H9 (cell line): ENCODE results near the gene SLC26A9. TPM values are rescaled to one million over a fixed set of nuclear protein-coding genes. Genes with fewer than 3 reads are reported as not detected.
A peak's percentile ranks its signal among the peaks of the same experiment; 100 is the strongest.

Experiments used
- DNase-seq: peaks from one replicate; pipeline ENCODE4 v3.0.0-alpha.2; 2017
- H2AFZ ChIP-seq: one replicate; pipeline ENCODE4 v1.6.1; 2013; ENCODE audit warnings: mild to moderate bottlenecking, low read length, control low read depth, moderate library complexity
- H2AK5ac ChIP-seq: 2 replicates; pipeline ENCODE4 v1.6.1; 2013; ENCODE audit warnings: low read length, control low read depth, mixed read lengths; ENCODE audit not compliant: insufficient read length
- H2BK120ac ChIP-seq: one replicate; pipeline ENCODE4 v1.6.1; 2013; ENCODE audit warnings: low read depth, mild to moderate bottlenecking, low read length, control low read depth, inconsistent platforms; ENCODE audit not compliant: poor library complexity, severe bottlenecking
- H2BK12ac ChIP-seq: 2 replicates; pipeline ENCODE4 v1.6.1; 2013; ENCODE audit warnings: low read length, control low read depth, mixed read lengths, low read depth; ENCODE audit not compliant: insufficient read length
- H2BK15ac ChIP-seq: 2 replicates; pipeline ENCODE4 v1.6.1; 2013; ENCODE audit warnings: low read depth, low read length, control low read depth
- H2BK20ac ChIP-seq: one replicate; pipeline ENCODE4 v1.6.1; 2013; ENCODE audit warnings: low read depth, mild to moderate bottlenecking, low read length, control low read depth, inconsistent platforms; ENCODE audit not compliant: poor library complexity, severe bottlenecking
- H2BK5ac ChIP-seq: 2 replicates; pipeline ENCODE4 v1.6.1; 2013; ENCODE audit warnings: low read length, control low read depth, mixed read lengths; ENCODE audit not compliant: insufficient read length
- H3K14ac ChIP-seq: 2 replicates; pipeline ENCODE4 v1.6.1; 2013; ENCODE audit warnings: low read length, control low read depth; ENCODE audit not compliant: insufficient read depth
- H3K18ac ChIP-seq: 2 replicates; pipeline ENCODE4 v1.6.1; 2013; ENCODE audit warnings: low read depth, mild to moderate bottlenecking, mixed read lengths, low read length, control low read depth; ENCODE audit not compliant: insufficient read length
- H3K23ac ChIP-seq: 2 replicates; pipeline ENCODE4 v1.6.1; 2013; ENCODE audit warnings: low read length, control low read depth, mixed read lengths, low read depth; ENCODE audit not compliant: insufficient read length
- H3K23me2 ChIP-seq: 2 replicates; pipeline ENCODE4 v1.6.1; 2013; ENCODE audit warnings: low read depth, mild to moderate bottlenecking, mixed read lengths, low read length, control low read depth; ENCODE audit not compliant: insufficient read length, poor library complexity, severe bottlenecking
- H3K27ac ChIP-seq: 2 replicates; pipeline ENCODE4 v1.5.1; 2013; ENCODE audit warnings: low read length, control low read depth, mixed read lengths, low read depth; ENCODE audit not compliant: insufficient read length
- H3K27me3 ChIP-seq: 2 replicates; pipeline ENCODE4 v1.6.1; 2013; ENCODE audit warnings: low read length, control low read depth, inconsistent platforms; ENCODE audit not compliant: insufficient read depth
- H3K4ac ChIP-seq: 2 replicates; pipeline ENCODE4 v1.6.1; 2013; ENCODE audit warnings: low read depth, mild to moderate bottlenecking, control low read depth, inconsistent platforms, low read length, moderate library complexity
- H3K4me1 ChIP-seq: 2 replicates; pipeline ENCODE4 v1.6.1; 2013; ENCODE audit warnings: low read length, control low read depth, inconsistent platforms; ENCODE audit not compliant: insufficient read depth
- H3K4me2 ChIP-seq: 2 replicates; pipeline ENCODE4 v1.6.1; 2013; ENCODE audit warnings: low read length, control low read depth, mixed read lengths; ENCODE audit not compliant: insufficient read length, insufficient read depth
- H3K56ac ChIP-seq: 2 replicates; pipeline ENCODE4 v1.6.1; 2013; ENCODE audit warnings: low read depth, mild to moderate bottlenecking, mixed read lengths, low read length, control low read depth; ENCODE audit not compliant: insufficient read length
- H3K79me1 ChIP-seq: 2 replicates; pipeline ENCODE4 v1.6.1; 2013; ENCODE audit warnings: low read depth, mild to moderate bottlenecking, moderate library complexity, low read length, control low read depth, inconsistent platforms; ENCODE audit not compliant: insufficient read depth, poor library complexity, severe bottlenecking
- H3K79me2 ChIP-seq: 2 replicates; pipeline ENCODE4 v1.6.1; 2013; ENCODE audit warnings: low read length, control low read depth, inconsistent platforms; ENCODE audit not compliant: insufficient read depth
- H3K9ac ChIP-seq: 2 replicates; pipeline ENCODE4 v1.6.1; 2013; ENCODE audit warnings: low read length, control low read depth, mixed read lengths; ENCODE audit not compliant: insufficient read length; ENCODE audit errors: extremely low read depth
- H3K9me3 ChIP-seq: one replicate; pipeline ENCODE4 v1.6.1; 2013; ENCODE audit warnings: low read depth, low read length, inconsistent platforms; ENCODE audit not compliant: control insufficient read depth
- H3T11ph ChIP-seq: one replicate; pipeline ENCODE4 v1.6.1; 2013; ENCODE audit warnings: mild to moderate bottlenecking, low read length, control low read depth, inconsistent platforms
- H4K20me1 ChIP-seq: one replicate; pipeline ENCODE4 v1.6.1; 2013; ENCODE audit not compliant: control insufficient read depth, insufficient read length, insufficient read depth
- H4K5ac ChIP-seq: 2 replicates; pipeline ENCODE4 v1.6.1; 2013; ENCODE audit warnings: low read depth, mild to moderate bottlenecking, mixed read lengths, low read length, control low read depth; ENCODE audit not compliant: insufficient read length
- H4K8ac ChIP-seq: replicated peaks from 2 replicates; pipeline ENCODE4 v1.6.1; 2013; ENCODE audit warnings: low read length, control low read depth, mixed read lengths, low read depth; ENCODE audit not compliant: insufficient read length
- H4K91ac ChIP-seq: 2 replicates; pipeline ENCODE4 v1.6.1; 2013; ENCODE audit warnings: low read depth, mild to moderate bottlenecking, moderate library complexity, mixed read lengths, low read length, control low read depth; ENCODE audit not compliant: insufficient read length
- H3K27ac Mint-ChIP-seq, 3 experiments: 2 replicates in 2 of 3; 3 replicates in 1 of 3; pipeline ENCODE4 v1.8.0; 2020 to 2021; ENCODE audit warnings: mixed read lengths in 3 of 3, mild to moderate bottlenecking in 1 of 3, moderate library complexity in 1 of 3
- H3K27me3 Mint-ChIP-seq: 2 replicates; pipeline ENCODE4 v1.8.0; 2021; ENCODE audit warnings: low read depth, mild to moderate bottlenecking, moderate library complexity, mixed read lengths
- H3K36me3 Mint-ChIP-seq, 3 experiments: 2 replicates in 2 of 3; 3 replicates in 1 of 3; pipeline ENCODE4 v1.8.0; 2020 to 2021; ENCODE audit warnings: low read depth in 3 of 3, mixed read lengths in 3 of 3; ENCODE audit not compliant: insufficient read depth in 1 of 3
- H3K4me1 Mint-ChIP-seq, 2 experiments: 2 replicates each; pipeline ENCODE4 v1.8.0; 2020; ENCODE audit warnings: mixed read lengths in 2 of 2
- H3K4me3 Mint-ChIP-seq, 2 experiments: 2 replicates in 1 of 2; 3 replicates in 1 of 2; pipeline ENCODE4 v1.8.0; 2020 to 2021; ENCODE audit warnings: mild to moderate bottlenecking in 2 of 2, mixed read lengths in 2 of 2, moderate library complexity in 1 of 2
- H3K9me3 Mint-ChIP-seq, 2 experiments: 2 replicates in 1 of 2; 3 replicates in 1 of 2; pipeline ENCODE4 v1.8.0; 2020; ENCODE audit warnings: mild to moderate bottlenecking in 2 of 2, mixed read lengths in 2 of 2, moderate library complexity in 1 of 2
- WGBS: extraction: QIAGEN DNeasy Blood & Tissue Kit; methylation state at CpG from one replicate; pipeline ENCODE4 v1.1.7; 2013; ENCODE audit warnings: missing lambda C conversion rate, low lambda C conversion rate, mixed read lengths; ENCODE audit not compliant: insufficient read length; ENCODE audit errors: extremely low coverage; 5-methylcytosine and 5-hydroxymethylcytosine counted together
- total RNA-seq: library from RNA; stranded (reverse); gene quantifications from 2 replicates; pipeline ENCODE4 v1.2.1, GENCODE V29; 2021
- TF ChIP-seq, protein P1 (sequence below): fragments of 200-600 bp; sonication (generic); conservative IDR thresholded peaks from 3 replicates; pipeline ENCODE4 v1.8.0; 2021; ENCODE audit warnings: antibody characterized with exemption, mild to moderate bottlenecking

Gene SLC26A9
- total RNA-seq, 1 experiment from 2014 or later = not detected

DNA sequence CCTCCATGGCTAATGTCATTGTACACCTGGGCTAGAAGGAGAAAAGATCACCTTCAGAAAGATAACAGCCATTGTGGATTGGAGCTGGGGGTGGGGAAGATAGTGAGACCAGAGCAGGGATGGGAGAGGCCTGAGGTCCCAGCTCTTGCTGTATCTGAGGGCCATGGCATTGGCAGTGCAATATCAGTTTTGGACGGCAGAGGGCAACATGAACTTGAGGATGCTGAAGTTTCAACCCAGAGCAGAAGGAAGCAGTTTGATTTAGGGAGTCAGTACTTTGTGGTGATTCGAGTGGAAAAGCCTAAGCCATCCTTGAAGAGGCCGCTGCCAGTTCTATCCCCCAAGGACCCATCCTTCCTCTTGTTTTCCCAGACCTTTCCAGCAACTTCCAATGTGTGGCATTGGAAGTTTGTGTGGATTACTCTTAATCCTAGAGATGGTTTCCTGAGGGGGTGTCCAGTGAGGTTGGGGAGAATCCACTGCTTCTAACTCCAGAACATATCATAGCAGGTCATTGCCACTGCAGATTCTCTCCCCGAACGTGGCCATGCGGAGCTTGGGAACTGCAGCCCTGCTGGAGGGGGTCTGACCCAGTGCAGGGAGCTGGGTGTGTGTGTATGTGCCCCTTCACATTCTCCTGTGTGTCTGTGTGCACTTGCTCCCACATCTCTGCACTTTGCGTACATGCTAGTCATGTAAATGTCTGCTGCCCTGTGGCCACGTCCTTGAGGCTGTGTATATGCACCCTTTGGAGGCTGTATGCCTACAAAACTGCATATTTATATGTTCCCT lies 24.1 kb downstream of the SLC26A9 start:
- TF ChIP-seq, protein P1, sequence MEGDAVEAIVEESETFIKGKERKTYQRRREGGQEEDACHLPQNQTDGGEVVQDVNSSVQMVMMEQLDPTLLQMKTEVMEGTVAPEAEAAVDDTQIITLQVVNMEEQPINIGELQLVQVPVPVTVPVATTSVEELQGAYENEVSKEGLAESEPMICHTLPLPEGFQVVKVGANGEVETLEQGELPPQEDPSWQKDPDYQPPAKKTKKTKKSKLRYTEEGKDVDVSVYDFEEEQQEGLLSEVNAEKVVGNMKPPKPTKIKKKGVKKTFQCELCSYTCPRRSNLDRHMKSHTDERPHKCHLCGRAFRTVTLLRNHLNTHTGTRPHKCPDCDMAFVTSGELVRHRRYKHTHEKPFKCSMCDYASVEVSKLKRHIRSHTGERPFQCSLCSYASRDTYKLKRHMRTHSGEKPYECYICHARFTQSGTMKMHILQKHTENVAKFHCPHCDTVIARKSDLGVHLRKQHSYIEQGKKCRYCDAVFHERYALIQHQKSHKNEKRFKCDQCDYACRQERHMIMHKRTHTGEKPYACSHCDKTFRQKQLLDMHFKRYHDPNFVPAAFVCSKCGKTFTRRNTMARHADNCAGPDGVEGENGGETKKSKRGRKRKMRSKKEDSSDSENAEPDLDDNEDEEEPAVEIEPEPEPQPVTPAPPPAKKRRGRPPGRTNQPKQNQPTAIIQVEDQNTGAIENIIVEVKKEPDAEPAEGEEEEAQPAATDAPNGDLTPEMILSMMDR = peak; percentile 93
- H3K79me1 ChIP-seq = no peaks in the 10 kb centered on the region
- H2AK5ac ChIP-seq = no peak overlapping the region
- H3K14ac ChIP-seq = no peak overlapping the region
- H4K8ac ChIP-seq = no peak overlapping the region
- no peak overlapping the region for H3K27ac ChIP-seq
- peaks cover 11 to 16% of the 10 kb centered on the region in 2 experiments for H3K4me1 Mint-ChIP-seq
- H4K20me1 ChIP-seq = no peaks in the 10 kb centered on the region
- H3K9me3 ChIP-seq = no peaks in the 10 kb centered on the region
- no peak overlapping the region for H3K4me2 ChIP-seq
- no peak overlapping the region for H2BK20ac ChIP-seq
- H3K4me3 Mint-ChIP-seq = no peak overlapping the region
- H3K9me3 Mint-ChIP-seq = no peaks in the 10 kb centered on the region
- H3K23me2 ChIP-seq = no peaks in the 10 kb centered on the region
- no peak overlapping the region for H4K91ac ChIP-seq
- H2BK5ac ChIP-seq = no peak overlapping the region
- H3K27me3 ChIP-seq = no peaks in the 10 kb centered on the region
- H3K27me3 Mint-ChIP-seq = no peaks in the 10 kb centered on the region
- H3K4ac ChIP-seq = no peak overlapping the region
- H2AFZ ChIP-seq = no peak overlapping the region
- H3K36me3 Mint-ChIP-seq = no peaks in the 10 kb centered on the region
- no peak overlapping the region for H3K18ac ChIP-seq
- H3K27ac Mint-ChIP-seq = peak overlapping the region in 1 of 3 experiments; percentile 85; a peak in 1 of 7 replicates
- no peaks in the 10 kb centered on the region for H3K79me2 ChIP-seq
- H3K9ac ChIP-seq = no peak overlapping the region
- H3K56ac ChIP-seq = no peak overlapping the region
- no peak overlapping the region for H2BK12ac ChIP-seq
- no peak overlapping the region for H2BK120ac ChIP-seq
- WGBS = no CpG with 5 or more reads among the region's 8 CpGs
- H3K4me1 ChIP-seq = no peaks in the 10 kb centered on the region
- peak; percentile 89 for DNase-seq
- no peak overlapping the region for H3K23ac ChIP-seq
- no peak overlapping the region for H3T11ph ChIP-seq
- H4K5ac ChIP-seq = no peak overlapping the region
- no peak overlapping the region for H2BK15ac ChIP-seq
